Upper lobe of right lung (tissue), 1 donor: ENCODE data around the gene ZYG11B. TPM values are rescaled to one million over a fixed set of nuclear protein-coding genes. Genes with fewer than 3 reads are reported as not detected.

Experiments used
- ATAC-seq: fragments of 200-7000 bp; cut with Tn5 transposase; one replicate; pipeline ENCODE4 v1.9.1; 2020; ENCODE audit warnings: mild to moderate bottlenecking, moderate library complexity
- DNase-seq: peaks from one replicate; pipeline ENCODE4 v3.0.0-alpha.2; 2020
- H3K27ac ChIP-seq: fragments of 200-600 bp; one replicate; pipeline ENCODE4 v1.8.0; 2022
- H3K27me3 ChIP-seq: fragments of 200-600 bp; one replicate; pipeline ENCODE4 v1.8.0; 2022; ENCODE audit warnings: mild to moderate bottlenecking
- H3K36me3 ChIP-seq: fragments of 200-600 bp; one replicate; pipeline ENCODE4 v1.8.0; 2022
- H3K4me1 ChIP-seq: fragments of 200-600 bp; one replicate; pipeline ENCODE4 v1.8.0; 2022
- H3K4me3 ChIP-seq: fragments of 200-600 bp; one replicate; pipeline ENCODE4 v1.8.0; 2022; ENCODE audit warnings: mild to moderate bottlenecking
- H3K9me3 ChIP-seq: fragments of 200-600 bp; one replicate; pipeline ENCODE4 v1.8.0; 2022
- intact Hi-C: fragments of 100-400 bp; cut with DNase I; formaldehyde crosslinking; loops from one replicate; pipeline ENCODE4 v1.11.0; 2022
- total RNA-seq: library from RNA; stranded (reverse); fragmentation: NEBNext Ultra II Directional; extraction: Animal tissue kit (Norgen Biotek cat#: 25700); gene quantifications from one replicate; pipeline ENCODE4 v1.2.1, GENCODE V29; 2021
- TF ChIP-seq, protein P1 (sequence below): fragments of 200-600 bp; IDR thresholded peaks from one replicate; pipeline ENCODE4 v1.8.0; 2022; ENCODE audit warnings: antibody characterized with exemption
- donor health status: DM: no; HTN: yes; CAD: no; lungs with severe emphysema.

ZYG11B gene
- total RNA-seq, 1 donor from 2014 or later: 30.5 TPM

DNA sequence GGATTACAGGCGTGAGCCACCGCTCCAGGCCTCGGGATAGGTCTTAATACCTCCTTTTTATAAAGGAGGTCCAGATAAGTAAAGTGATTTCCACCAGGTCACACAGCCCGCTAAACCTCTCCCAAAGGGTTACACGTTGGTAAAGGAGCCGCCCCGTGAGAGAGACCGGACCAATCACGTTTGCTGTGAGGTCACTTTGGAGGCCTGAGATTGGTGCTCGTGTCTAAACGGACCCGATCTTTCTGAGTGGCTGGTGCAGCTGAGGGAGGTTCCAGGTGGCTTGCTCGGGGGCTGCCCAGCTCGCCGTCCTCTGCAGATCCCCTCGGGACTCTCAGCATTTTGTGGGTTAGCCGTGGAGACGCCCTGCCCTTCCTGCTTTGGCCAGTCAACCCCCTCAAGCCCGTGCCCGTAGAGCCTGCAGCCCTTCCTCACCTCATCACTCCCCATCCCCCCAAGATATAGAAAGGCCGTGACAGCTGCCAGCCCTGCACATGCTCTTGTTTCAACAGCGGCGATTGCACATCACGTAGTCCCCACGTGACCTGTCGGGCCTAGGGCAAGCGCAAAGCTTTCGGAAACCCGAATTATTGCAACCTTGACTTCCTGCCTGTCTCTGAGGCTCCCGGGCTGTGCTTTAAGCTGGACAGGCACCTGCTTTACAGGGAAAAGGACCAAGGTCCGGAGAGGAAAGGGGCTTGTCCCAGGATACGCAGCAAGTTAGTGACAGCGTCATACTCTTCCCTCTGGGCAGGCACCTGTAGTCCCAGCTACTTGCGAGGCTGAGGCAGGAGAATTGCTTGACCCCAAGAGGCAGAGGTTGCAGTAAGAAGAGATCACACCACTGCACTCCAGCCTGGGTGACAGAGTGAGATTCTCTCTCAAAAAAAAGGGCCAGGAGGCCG, 23.1 kb upstream of the ZYG11B start:
- intact Hi-C loops: no loop called here
- no peaks in the 10 kb centered on the region for H3K36me3 ChIP-seq
- no peaks in the 10 kb centered on the region for H3K9me3 ChIP-seq
- no peaks in the 10 kb centered on the region for H3K27me3 ChIP-seq
- peak overlapping the region; percentile 92 for H3K27ac ChIP-seq
- DNase-seq (peak; percentile 95), ATAC-seq (peak; percentile 91)
- peak overlapping the region; percentile 65 for H3K4me3 ChIP-seq
- TF ChIP-seq, protein P1, sequence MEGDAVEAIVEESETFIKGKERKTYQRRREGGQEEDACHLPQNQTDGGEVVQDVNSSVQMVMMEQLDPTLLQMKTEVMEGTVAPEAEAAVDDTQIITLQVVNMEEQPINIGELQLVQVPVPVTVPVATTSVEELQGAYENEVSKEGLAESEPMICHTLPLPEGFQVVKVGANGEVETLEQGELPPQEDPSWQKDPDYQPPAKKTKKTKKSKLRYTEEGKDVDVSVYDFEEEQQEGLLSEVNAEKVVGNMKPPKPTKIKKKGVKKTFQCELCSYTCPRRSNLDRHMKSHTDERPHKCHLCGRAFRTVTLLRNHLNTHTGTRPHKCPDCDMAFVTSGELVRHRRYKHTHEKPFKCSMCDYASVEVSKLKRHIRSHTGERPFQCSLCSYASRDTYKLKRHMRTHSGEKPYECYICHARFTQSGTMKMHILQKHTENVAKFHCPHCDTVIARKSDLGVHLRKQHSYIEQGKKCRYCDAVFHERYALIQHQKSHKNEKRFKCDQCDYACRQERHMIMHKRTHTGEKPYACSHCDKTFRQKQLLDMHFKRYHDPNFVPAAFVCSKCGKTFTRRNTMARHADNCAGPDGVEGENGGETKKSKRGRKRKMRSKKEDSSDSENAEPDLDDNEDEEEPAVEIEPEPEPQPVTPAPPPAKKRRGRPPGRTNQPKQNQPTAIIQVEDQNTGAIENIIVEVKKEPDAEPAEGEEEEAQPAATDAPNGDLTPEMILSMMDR: no peak
- peaks cover 11% of the 10 kb centered on the region for H3K4me1 ChIP-seq

DNA sequence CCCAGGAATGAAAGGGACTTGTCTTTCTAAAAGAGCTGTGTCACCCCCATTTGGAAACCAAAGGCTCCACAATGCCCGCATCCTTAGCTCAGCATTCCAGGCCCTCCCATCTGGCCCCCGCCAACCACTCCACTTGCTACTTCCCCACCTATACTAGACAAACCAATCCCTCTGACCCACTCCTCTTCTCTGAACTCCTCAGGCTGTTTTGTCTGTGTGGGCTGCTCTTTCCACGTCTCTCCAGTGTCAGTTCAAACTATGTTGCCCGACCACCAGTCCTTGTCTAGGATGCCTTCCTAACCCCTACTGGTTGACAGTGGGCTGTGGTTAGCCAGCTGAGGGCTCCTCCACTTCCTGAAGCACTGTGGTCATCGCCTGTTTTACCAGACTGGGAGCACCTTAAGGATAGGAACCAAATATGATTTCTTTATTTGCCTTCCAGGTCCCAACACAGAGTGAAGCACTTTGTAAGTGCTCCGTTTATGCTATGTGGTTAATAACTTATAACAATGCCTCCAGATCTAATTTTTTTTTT, 20.1 kb upstream of the ZYG11B start:
- TF ChIP-seq, protein P1: no peak
- H3K4me1 ChIP-seq: peaks cover 5% of the 10 kb centered on the region
- no peaks in the 10 kb centered on the region for H3K27me3 ChIP-seq
- no peak overlapping the region for H3K27ac ChIP-seq
- no peak overlapping the region for H3K4me3 ChIP-seq
- intact Hi-C loops: no loop called here
- no peak for ATAC-seq
- DNase-seq: no peak
- H3K36me3 ChIP-seq: no peaks in the 10 kb centered on the region
- no peaks in the 10 kb centered on the region for H3K9me3 ChIP-seq

DNA sequence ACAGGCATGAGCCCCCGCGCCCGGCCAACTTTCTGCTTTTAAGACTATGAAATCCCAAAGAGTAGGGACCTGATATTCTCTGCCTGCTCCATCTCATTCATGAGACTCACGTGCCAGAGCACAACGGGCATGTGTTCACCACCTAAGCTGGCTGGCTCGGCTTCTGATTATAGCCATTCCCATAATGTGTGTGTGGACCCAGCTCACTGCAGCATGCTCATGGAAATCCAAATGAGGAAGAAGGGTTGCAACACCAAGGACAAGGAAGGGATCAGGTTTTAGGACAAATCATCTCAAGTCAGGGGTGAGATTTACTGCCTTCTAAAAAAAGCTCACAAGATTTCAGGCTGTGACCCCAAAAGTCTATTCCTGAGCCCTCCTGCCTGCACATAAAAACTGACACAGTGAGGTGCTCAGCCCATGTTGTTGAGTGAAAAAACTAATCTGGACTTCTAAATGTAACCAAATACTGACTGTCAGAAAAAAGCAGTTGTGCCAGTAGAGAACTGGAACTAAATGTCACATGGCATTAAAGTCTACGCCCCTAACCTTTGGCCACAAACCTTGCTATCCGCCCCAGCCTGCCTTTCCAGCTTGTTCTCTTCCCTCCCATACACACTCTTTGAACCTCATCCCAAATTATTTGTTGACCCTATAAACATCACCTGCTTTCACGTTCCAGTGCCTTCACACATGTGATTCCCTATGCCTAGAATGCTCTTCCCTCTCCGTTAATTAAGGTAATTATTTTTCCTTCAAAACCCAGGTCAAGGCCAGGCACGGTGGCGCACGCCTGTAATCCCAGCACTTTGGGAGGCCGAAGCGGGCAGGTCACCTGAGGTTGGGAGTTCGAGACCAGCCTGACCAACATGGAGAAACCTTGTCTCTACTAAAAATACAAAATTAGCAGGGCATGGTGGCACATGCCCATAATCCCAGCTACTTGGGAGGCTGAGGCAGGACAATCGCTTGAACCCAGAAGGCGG, 19.0 kb upstream of the ZYG11B start:
- H3K4me3 ChIP-seq: no peak overlapping the region
- no peaks in the 10 kb centered on the region for H3K27me3 ChIP-seq
- H3K9me3 ChIP-seq: no peaks in the 10 kb centered on the region
- peak; percentile 46 for ATAC-seq
- TF ChIP-seq, protein P1: no peak
- H3K4me1 ChIP-seq: peaks cover 5% of the 10 kb centered on the region
- DNase-seq: no peak
- no peaks in the 10 kb centered on the region for H3K36me3 ChIP-seq
- intact Hi-C loops: no loop called here
- no peak overlapping the region for H3K27ac ChIP-seq

DNA sequence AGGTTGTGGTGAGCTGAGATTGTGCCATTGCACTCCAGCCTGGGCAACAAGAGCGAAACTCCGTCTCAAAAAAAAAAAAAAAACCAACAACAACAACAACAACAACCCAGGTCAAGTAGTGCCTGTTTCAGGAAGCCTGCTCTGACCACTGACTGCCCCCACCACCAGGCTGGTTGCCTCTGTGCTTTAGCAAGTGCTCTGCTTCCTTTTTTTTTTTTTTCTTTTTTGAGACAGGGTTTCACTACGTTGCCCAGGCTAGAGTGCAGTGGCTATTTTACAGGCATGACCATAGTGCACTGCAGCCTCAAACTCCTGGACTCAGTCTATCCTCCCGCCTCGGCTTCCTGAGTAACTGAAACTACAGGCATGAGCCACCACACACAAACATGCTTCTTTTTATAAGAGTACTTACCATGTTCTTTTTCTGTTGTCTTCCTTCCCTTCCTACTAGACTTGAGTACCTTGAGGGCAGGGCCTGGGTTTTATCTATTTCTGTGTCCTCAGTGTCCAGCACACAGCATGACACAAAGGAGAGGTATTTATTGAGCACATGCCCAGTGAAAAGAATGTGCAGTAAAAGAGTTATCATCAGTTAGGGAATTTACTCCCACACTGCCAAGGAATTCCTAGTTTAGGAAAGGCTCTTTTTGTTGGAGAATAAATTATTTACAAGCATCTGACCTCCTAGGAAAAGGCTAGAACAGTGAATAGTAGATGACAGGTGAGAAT, 18.2 kb upstream of the ZYG11B start:
- ATAC-seq (peak; percentile 58), DNase-seq (peak; percentile 76)
- intact Hi-C loops: no loop called here
- TF ChIP-seq, protein P1: no peak
- no peak overlapping the region for H3K27ac ChIP-seq
- H3K9me3 ChIP-seq: no peaks in the 10 kb centered on the region
- no peaks in the 10 kb centered on the region for H3K36me3 ChIP-seq
- H3K4me3 ChIP-seq: no peak overlapping the region
- no peaks in the 10 kb centered on the region for H3K27me3 ChIP-seq
- peaks cover 5% of the 10 kb centered on the region for H3K4me1 ChIP-seq

DNA sequence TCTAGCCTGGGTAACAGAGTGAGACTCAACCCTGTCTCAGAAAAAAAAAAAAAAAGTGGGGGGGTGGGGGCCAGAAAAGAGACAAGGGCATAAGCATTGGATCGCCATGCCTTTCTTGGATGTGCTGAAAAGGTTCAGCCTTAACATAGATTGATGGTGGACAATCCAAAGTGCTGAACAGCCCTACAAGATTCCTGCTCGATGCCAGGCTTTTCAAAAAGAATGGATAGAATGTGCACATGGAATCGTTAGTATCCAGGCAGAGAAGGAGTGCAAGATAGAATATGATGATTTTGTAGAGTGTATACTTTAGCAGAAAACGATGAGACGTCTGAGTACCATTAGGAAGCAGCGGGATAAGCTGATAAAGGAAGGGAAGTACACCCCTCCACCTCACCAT, 17.2 kb upstream of the ZYG11B start:
- TF ChIP-seq, protein P1: no peak
- Histone ChIP-seq H3K4me3 (no peak overlapping the region), H3K27ac (no peak overlapping the region), H3K36me3 (no peaks in the 10 kb centered on the region), H3K9me3 (no peaks in the 10 kb centered on the region), H3K27me3 (no peaks in the 10 kb centered on the region), H3K4me1 (no peaks in the 10 kb centered on the region)
- DNase-seq (no peak), ATAC-seq (no peak)
- intact Hi-C loops: no loop called here
